A549 (cell line): Measurements from ENCODE around the gene LOXL4. TPM values are rescaled to one million over a fixed set of nuclear protein-coding genes. Genes with fewer than 3 reads are reported as not detected.

Experiments
- ATAC-seq, 2 experiments: fragments of 200-7000 bp in 1 of 2; fragments of >200 bp in 1 of 2; cut with Nextera tagmentation in 1 of 2; cut with Tn5 transposase in 1 of 2; 3 replicates each; pipeline versions ENCODE4 v1.8.0 to v1.9.1; 2018 to 2020; ENCODE audit warnings: mild to moderate bottlenecking in 1 of 2, moderate library complexity in 1 of 2
- CTCF ChIA-PET: fragments of 300-600 bp; sonication (Branson Sonifier 250); formaldehyde crosslinking; extraction: SDS; loops from one replicate; lab custom pipeline; 2021; ENCODE audit warnings: antibody characterized with exemption, inconsistent platforms; lab: Yijun Ruan, JAX
- POLR2A ChIA-PET: fragments of 350-600 bp; formaldehyde crosslinking; extraction: SDS; loops from one replicate; lab custom pipeline; 2021; ENCODE audit warnings: antibody characterized with exemption, inconsistent platforms; lab: Yijun Ruan, JAX
- DNase-seq, 2 experiments: peaks; one replicate each; pipeline versions ENCODE4 v3.0.0 to v3.0.0-alpha.2; 2011 to 2016; ENCODE audit warnings: low read depth in 1 of 2, low spot score in 1 of 2
- FAIRE-seq: peaks from 2 replicates; lab custom pipeline; 2011; peaks lifted over from hg19 to GRCh38; lab: Jason Lieb, UNC
- H3K27ac ChIP-seq, 2 experiments: fragments of >200 bp; sonication (Bioruptor Twin); formaldehyde crosslinking; 3 replicates each; pipeline ENCODE4 v1.5.1; 2016 to 2017
- H3K4me1 ChIP-seq: fragments of >200 bp; sonication (Bioruptor Twin); formaldehyde crosslinking; 3 replicates; pipeline ENCODE4 v1.6.1; 2016
- H3K4me2 ChIP-seq: fragments of >200 bp; sonication (Bioruptor Twin); formaldehyde crosslinking; 3 replicates; pipeline ENCODE4 v1.6.1; 2016
- H3K4me3 ChIP-seq: fragments of >200 bp; sonication (Bioruptor Twin); formaldehyde crosslinking; 3 replicates; pipeline ENCODE4 v1.5.1; 2016
- H3K9me3 ChIP-seq: fragments of >200 bp; sonication (Bioruptor Twin); formaldehyde crosslinking; 3 replicates; pipeline ENCODE4 v1.6.1; 2016
- CBX2 ChIP-seq: fragments of 200-600 bp; sonication (generic); IDR thresholded peaks from 2 replicates; pipeline ENCODE4 v1.6.1; 2016; ENCODE audit warnings: low read depth, mild to moderate bottlenecking, borderline replicate concordance
- CBX8 ChIP-seq: fragments of 200-600 bp; sonication (generic); IDR thresholded peaks from 2 replicates; pipeline ENCODE4 v1.6.1; 2016
- CEBPB ChIP-seq, 2 experiments: fragments of >200 bp in 1 of 2; sonication (Bioruptor Twin) in 1 of 2; formaldehyde crosslinking in 1 of 2; IDR thresholded peaks; 2 replicates each; pipeline ENCODE4 v1.6.1; 2012 to 2016
- E2F6 ChIP-seq: IDR thresholded peaks from 2 replicates; pipeline ENCODE4 v1.6.1; 2012; ENCODE audit warnings: low read depth, borderline replicate concordance
- FOXS1 ChIP-seq: fragments of 250-450 bp; sonication (Bioruptor Pico); IDR thresholded peaks from 2 replicates; pipeline ENCODE4 v1.5.0; 2020; ENCODE audit warnings: mild to moderate bottlenecking, moderate library complexity
- HMGXB4 ChIP-seq: fragments of 250-450 bp; sonication (Bioruptor Pico); IDR thresholded peaks from 2 replicates; pipeline ENCODE4 v1.5.0; 2021; ENCODE audit warnings: mild to moderate bottlenecking, moderate library complexity, borderline replicate concordance
- HOXB13 ChIP-seq: fragments of 250-450 bp; sonication (Bioruptor Pico); IDR thresholded peaks from 2 replicates; pipeline ENCODE4 v1.5.0; 2020; ENCODE audit warnings: low read depth, mild to moderate bottlenecking, moderate library complexity
- HOXB5 ChIP-seq: fragments of 250-450 bp; sonication (Bioruptor Pico); IDR thresholded peaks from 2 replicates; pipeline ENCODE4 v1.5.0; 2020; ENCODE audit warnings: mild to moderate bottlenecking, moderate library complexity
- MAZ ChIP-seq: fragments of 150-350 bp; IDR thresholded peaks from 2 replicates; pipeline ENCODE4 v1.6.1; 2014; ENCODE audit warnings: antibody characterized with exemption, low read depth, low read length, borderline replicate concordance
- NPAS2 ChIP-seq: fragments of 250-450 bp; sonication (Bioruptor Pico); IDR thresholded peaks from 2 replicates; pipeline ENCODE4 v1.8.0; 2022; ENCODE audit warnings: mild to moderate bottlenecking, moderate library complexity, borderline replicate concordance
- POLR2A ChIP-seq: IDR thresholded peaks from 2 replicates; pipeline ENCODE4 v1.6.1; 2012; ENCODE audit warnings: mild to moderate bottlenecking, low read length
- RNF2 ChIP-seq: fragments of 200-600 bp; sonication (generic); IDR thresholded peaks from 2 replicates; pipeline ENCODE4 v1.6.1; 2016; ENCODE audit warnings: low read depth, mild to moderate bottlenecking, antibody characterized with exemption, moderate library complexity, borderline replicate concordance
- SMC3 ChIP-seq: fragments of >200 bp; sonication (Bioruptor Twin); formaldehyde crosslinking; IDR thresholded peaks from 3 replicates; pipeline ENCODE4 v1.6.1; 2018; ENCODE audit warnings: inconsistent platforms
- ZNF302 ChIP-seq: fragments of 250-450 bp; sonication (Bioruptor Pico); IDR thresholded peaks from 2 replicates; pipeline ENCODE4 v1.9.0; 2021; ENCODE audit warnings: inconsistent platforms, mild to moderate bottlenecking, moderate library complexity
- WGBS: methylation state at CpG from one replicate; pipeline ENCODE4 v1.1.6; 2017; ENCODE audit errors: missing lambda C conversion rate; 5-methylcytosine and 5-hydroxymethylcytosine counted together
- polyA plus RNA-seq, 4 experiments: library from polyadenylated mRNA; depleted of rRNA in 3 of 4; stranded (reverse); fragments of >200 nt; fragmentation: RNase III in 1 of 4; extraction: RNeasy Plus Mini Kit Qiagen cat#74134 plus additional on column Dnase treatment in 1 of 4; gene quantifications; 2 replicates in 3 of 4; 3 replicates in 1 of 4; pipeline ENCODE4 v1.2.3, GENCODE V29; 2011 to 2017
- TF ChIP-seq, protein P1 (sequence below): fragments of >200 bp; sonication (Bioruptor Twin); formaldehyde crosslinking; IDR thresholded peaks from 2 replicates; pipeline ENCODE4 v1.6.1; 2016
- TF ChIP-seq, protein P2 (sequence below): fragments of >200 bp; sonication (Bioruptor Twin); formaldehyde crosslinking; IDR thresholded peaks from 3 replicates; pipeline ENCODE4 v1.5.1; 2016
- TF ChIP-seq, protein P3 (sequence below): IDR thresholded peaks from 2 replicates; pipeline ENCODE4 v1.6.1; 2012

LOXL4 gene
- polyA plus RNA-seq, 2 of the 4 experiments (the other 2 are of a cell fraction) = 1.6 to 2.1 TPM

GRCh38 chr10:98287321-98287720, 19.3 kb upstream of the LOXL4 start (continued):
- TF ChIP-seq ZNF302 (CRISPR knock-in tag) = no peak
- no peak for TF ChIP-seq CBX8
- no peak for TF ChIP-seq CEBPB (IDR thresholded peaks at IDR 0.05)
- TF ChIP-seq HOXB5 (CRISPR knock-in tag) = no peak
- TF ChIP-seq HOXB13 (CRISPR knock-in tag) = no peak
- TF ChIP-seq, protein P1, sequence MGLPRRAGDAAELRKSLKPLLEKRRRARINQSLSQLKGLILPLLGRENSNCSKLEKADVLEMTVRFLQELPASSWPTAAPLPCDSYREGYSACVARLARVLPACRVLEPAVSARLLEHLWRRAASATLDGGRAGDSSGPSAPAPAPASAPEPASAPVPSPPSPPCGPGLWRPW = no peak
- TF ChIP-seq E2F6 = no peak
- no peak for TF ChIP-seq SMC3

GRCh38 chr10:98286419-98286818, 18.4 kb upstream of the LOXL4 start:
- Histone ChIP-seq H3K27ac (no peak overlapping the region), H3K4me2 (no peak overlapping the region), H3K4me3 (no peak overlapping the region), H3K4me1 (no peaks in the 10 kb centered on the region), H3K9me3 (no peaks in the 10 kb centered on the region)
- POLR2A ChIA-PET = no interaction called here
- FAIRE-seq = no peak
- TF ChIP-seq, protein P2, sequence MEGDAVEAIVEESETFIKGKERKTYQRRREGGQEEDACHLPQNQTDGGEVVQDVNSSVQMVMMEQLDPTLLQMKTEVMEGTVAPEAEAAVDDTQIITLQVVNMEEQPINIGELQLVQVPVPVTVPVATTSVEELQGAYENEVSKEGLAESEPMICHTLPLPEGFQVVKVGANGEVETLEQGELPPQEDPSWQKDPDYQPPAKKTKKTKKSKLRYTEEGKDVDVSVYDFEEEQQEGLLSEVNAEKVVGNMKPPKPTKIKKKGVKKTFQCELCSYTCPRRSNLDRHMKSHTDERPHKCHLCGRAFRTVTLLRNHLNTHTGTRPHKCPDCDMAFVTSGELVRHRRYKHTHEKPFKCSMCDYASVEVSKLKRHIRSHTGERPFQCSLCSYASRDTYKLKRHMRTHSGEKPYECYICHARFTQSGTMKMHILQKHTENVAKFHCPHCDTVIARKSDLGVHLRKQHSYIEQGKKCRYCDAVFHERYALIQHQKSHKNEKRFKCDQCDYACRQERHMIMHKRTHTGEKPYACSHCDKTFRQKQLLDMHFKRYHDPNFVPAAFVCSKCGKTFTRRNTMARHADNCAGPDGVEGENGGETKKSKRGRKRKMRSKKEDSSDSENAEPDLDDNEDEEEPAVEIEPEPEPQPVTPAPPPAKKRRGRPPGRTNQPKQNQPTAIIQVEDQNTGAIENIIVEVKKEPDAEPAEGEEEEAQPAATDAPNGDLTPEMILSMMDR = no peak
- TF ChIP-seq POLR2A (no peak), HMGXB4 (CRISPR knock-in tag) (no peak), RNF2 (no peak), MAZ (no peak), CBX2 (no peak)
- TF ChIP-seq, protein P3, sequence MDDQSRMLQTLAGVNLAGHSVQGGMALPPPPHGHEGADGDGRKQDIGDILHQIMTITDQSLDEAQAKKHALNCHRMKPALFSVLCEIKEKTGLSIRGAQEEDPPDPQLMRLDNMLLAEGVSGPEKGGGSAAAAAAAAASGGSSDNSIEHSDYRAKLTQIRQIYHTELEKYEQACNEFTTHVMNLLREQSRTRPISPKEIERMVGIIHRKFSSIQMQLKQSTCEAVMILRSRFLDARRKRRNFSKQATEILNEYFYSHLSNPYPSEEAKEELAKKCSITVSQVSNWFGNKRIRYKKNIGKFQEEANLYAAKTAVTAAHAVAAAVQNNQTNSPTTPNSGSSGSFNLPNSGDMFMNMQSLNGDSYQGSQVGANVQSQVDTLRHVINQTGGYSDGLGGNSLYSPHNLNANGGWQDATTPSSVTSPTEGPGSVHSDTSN = no peak
- CTCF ChIA-PET = interaction anchor here (0.6 to 1.4 kb wide), 5 partner anchors 13 to 1467 kb away, joined by 3 to 6 read pairs (median 5); no protein-coding TSS in a partner anchor
- no peak for ATAC-seq
- WGBS = 60% methylated on average over 12 of the region's 12 CpGs
- DNase-seq = no peak

GRCh38 chr10:98285416-98285815, 17.4 kb upstream of the LOXL4 start:
- WGBS = 20% methylated on average over 2 of the region's 2 CpGs
- ATAC-seq = no peak
- no peak for FAIRE-seq
- TF ChIP-seq NPAS2 (no peak), HMGXB4 (CRISPR knock-in tag) (no peak), FOXS1 (CRISPR knock-in tag) (no peak)
- no peak overlapping the region for H3K4me2 ChIP-seq
- H3K9me3 ChIP-seq = no peaks in the 10 kb centered on the region
- H3K27ac ChIP-seq = no peak overlapping the region
- ChIA-PET CTCF (interaction anchor here (0.7 to 2.3 kb wide), 4 partner anchors 12 to 114 kb away, joined by 3 to 12 read pairs (median 6); no protein-coding TSS in a partner anchor), POLR2A (no interaction called here)
- DNase-seq = no peak
- H3K4me1 ChIP-seq = no peaks in the 10 kb centered on the region
- H3K4me3 ChIP-seq = no peak overlapping the region
